ENCODE results near the gene LSAMP. TPM values are rescaled to one million over a fixed set of nuclear protein-coding genes. Genes with fewer than 3 reads are reported as not detected.

Gene LSAMP
- total RNA-seq, 4 donors from 2014 or later, result 1.1 to 3.5 (median 2.0) TPM

DNA sequence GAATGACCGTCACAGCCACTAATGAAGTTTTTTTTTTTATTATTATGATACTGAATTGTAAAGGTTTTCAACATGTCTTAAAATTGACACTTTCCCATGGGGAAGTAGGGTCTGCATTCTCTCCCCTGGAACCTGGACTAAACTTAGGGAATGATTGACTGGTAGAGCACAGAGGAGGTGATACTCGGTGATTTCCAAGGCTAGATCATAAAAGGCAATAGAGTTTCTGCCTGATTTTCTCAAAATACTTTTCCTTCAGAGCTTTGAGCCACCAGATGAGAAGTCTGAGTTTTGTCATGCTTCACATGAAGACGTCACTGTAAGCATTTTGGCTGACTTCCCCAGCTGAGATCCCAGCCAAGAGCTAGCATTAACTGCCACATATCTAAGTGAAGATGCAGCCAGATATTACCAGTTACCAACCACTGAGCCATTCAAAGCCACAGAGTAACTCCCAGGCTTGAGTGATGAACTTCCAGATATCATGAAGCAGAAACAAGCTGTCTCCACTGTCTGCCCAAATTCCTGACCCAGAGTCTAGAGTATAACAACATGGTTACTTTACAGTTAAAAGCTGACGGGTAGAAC is 105.8 kb downstream of the LSAMP start:
- 42 to 46% methylated on average over 4 of the region's 4 CpGs for WGBS, 2 donors
- intact Hi-C loops (cut with DNase I; ENCODE audit: low total_unique reads), result no loop called here
- no peak overlapping the region for H3K4me3 ChIP-seq (ENCODE audit: low read depth, poor library complexity, severe bottlenecking)

GRCh38 chr3:116338713-116339112 is 106.6 kb downstream of the LSAMP start:
- no peak for DNase-seq (ENCODE audit: low spot score in 2 of 2)
- no peak overlapping the region for H3K4me3 ChIP-seq (ENCODE audit: low read depth, poor library complexity, severe bottlenecking)
- intact Hi-C loops (cut with DNase I; ENCODE audit: low total_unique reads), result no loop called here
- 61 to 68% methylated on average over 3 of the region's 3 CpGs for WGBS, 2 donors
- TF ChIP-seq CTCF (IDR thresholded peaks at IDR 0.05) (no peak), POLR2A (IDR thresholded peaks at IDR 0.05) (no peak)

More for the DNA sequence above, 105.8 kb downstream of the LSAMP start:
- no peak for TF ChIP-seq CTCF (IDR thresholded peaks at IDR 0.05)
- TF ChIP-seq POLR2A (IDR thresholded peaks at IDR 0.05), result no peak
- no peak for DNase-seq (ENCODE audit: low spot score in 2 of 2)

DNA sequence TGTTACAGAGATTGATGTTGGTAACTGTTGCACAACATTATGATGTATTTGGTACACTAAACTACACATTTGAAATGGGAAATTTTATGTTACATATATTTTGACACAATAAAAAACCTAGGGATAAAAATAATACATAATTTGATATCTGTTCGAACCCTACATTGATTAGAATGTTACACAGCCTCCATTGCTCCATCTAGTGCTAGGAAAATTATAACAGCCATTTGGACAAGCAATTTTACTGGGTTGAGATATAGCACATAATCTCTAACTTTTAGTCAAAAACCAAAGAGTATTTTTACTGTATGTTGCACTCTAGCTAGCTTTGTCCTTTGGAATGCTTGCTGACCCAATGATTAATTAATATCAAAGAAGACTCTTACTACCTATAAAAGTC is 108.1 kb downstream of the LSAMP start:
- TF ChIP-seq POLR2A (IDR thresholded peaks at IDR 0.05) (no peak), CTCF (IDR thresholded peaks at IDR 0.05) (no peak)
- no peak overlapping the region for H3K4me3 ChIP-seq (ENCODE audit: low read depth, poor library complexity, severe bottlenecking)
- DNase-seq (ENCODE audit: low spot score in 2 of 2), result no peak
- WGBS, 2 donors, result 78 to 80% methylated on average over 1 of the region's 1 CpG
- intact Hi-C loops (cut with DNase I; ENCODE audit: low total_unique reads), result no loop called here

GRCh38 chr3:116331380-116331779 is 113.9 kb downstream of the LSAMP start:
- no peak overlapping the region for H3K4me3 ChIP-seq (ENCODE audit: low read depth, poor library complexity, severe bottlenecking)
- WGBS, 2 donors, result 53 to 59% methylated on average over 1 of the region's 1 CpG
- intact Hi-C loops (cut with DNase I; ENCODE audit: low total_unique reads), result no loop called here
- no peak for DNase-seq (ENCODE audit: low spot score in 2 of 2)
- TF ChIP-seq POLR2A (IDR thresholded peaks at IDR 0.05) (no peak), CTCF (IDR thresholded peaks at IDR 0.05) (no peak)

- no peak overlapping the region for H3K4me3 ChIP-seq (ENCODE audit: low read depth, poor library complexity, severe bottlenecking)
- DNase-seq (ENCODE audit: low spot score in 2 of 2), result no peak
- TF ChIP-seq CTCF (IDR thresholded peaks at IDR 0.05), result no peak
- no peak for TF ChIP-seq POLR2A (IDR thresholded peaks at IDR 0.05)
- intact Hi-C loops (cut with DNase I; ENCODE audit: low total_unique reads), result no loop called here
- WGBS, 2 donors, result 78 to 86% methylated on average over 2 of the region's 2 CpGs
Observed at GRCh38 chr3:116322750-116323375, 122.4 kb downstream of the LSAMP start.

- intact Hi-C loops (cut with DNase I; ENCODE audit: low total_unique reads), result no loop called here
- WGBS, 2 donors, result 91 to 93% methylated on average over 1 of the region's 1 CpG
- TF ChIP-seq POLR2A (IDR thresholded peaks at IDR 0.05) (no peak), CTCF (IDR thresholded peaks at IDR 0.05) (no peak)
- no peak overlapping the region for H3K4me3 ChIP-seq (ENCODE audit: low read depth, poor library complexity, severe bottlenecking)
- no peak for DNase-seq (ENCODE audit: low spot score in 2 of 2)
Observed at GRCh38 chr3:116318370-116318769, 126.9 kb downstream of the LSAMP start.

Data from lower leg skin (tissue), 4 donors.